ENCODE results near the gene PHKG1. TPM values are rescaled to one million over a fixed set of nuclear protein-coding genes. Genes with fewer than 3 reads are reported as not detected.
"Not testable (repeated sequence)": the region's sequence is repeated elsewhere in the genome, so short reads cannot be mapped to it uniquely, and the experiment has no call there.

Gene PHKG1
- total RNA-seq, 1 experiment from 2014 or later = 1.2 TPM

DNA sequence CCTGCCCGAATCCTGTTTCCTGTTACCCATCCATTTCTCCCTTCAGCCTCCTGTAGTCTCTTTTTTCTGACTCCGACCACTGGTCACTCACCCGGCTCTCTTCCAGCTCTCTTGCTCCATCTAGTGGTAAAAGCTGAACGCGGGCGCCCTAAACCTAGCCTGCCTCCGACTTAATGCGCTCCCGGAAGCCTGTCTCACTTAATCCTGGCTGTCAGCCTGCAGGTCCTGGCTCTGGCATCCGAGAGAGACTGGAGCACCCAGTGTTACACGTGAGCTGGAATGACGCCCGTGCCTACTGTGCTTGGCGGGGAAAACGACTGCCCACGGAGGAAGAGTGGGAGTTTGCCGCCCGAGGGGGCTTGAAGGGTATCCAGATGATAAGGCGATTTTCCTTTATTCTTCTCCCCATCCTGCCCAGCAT, 18.4 kb downstream of the PHKG1 start:
- TF ChIP-seq, protein P1, sequence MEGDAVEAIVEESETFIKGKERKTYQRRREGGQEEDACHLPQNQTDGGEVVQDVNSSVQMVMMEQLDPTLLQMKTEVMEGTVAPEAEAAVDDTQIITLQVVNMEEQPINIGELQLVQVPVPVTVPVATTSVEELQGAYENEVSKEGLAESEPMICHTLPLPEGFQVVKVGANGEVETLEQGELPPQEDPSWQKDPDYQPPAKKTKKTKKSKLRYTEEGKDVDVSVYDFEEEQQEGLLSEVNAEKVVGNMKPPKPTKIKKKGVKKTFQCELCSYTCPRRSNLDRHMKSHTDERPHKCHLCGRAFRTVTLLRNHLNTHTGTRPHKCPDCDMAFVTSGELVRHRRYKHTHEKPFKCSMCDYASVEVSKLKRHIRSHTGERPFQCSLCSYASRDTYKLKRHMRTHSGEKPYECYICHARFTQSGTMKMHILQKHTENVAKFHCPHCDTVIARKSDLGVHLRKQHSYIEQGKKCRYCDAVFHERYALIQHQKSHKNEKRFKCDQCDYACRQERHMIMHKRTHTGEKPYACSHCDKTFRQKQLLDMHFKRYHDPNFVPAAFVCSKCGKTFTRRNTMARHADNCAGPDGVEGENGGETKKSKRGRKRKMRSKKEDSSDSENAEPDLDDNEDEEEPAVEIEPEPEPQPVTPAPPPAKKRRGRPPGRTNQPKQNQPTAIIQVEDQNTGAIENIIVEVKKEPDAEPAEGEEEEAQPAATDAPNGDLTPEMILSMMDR (IDR thresholded peaks at IDR 0.05; ENCODE audit: unreplicated experiment) = peak; percentile 92
- BruUV-seq (replicated peaks) = no TSS peak
- Mint-ChIP-seq H3K27ac (ENCODE audit: low read depth, unreplicated experiment) (peak overlapping the region; percentile 13), H3K36me3 (ENCODE audit: insufficient read depth, unreplicated experiment) (peaks cover 76% of the 10 kb centered on the region), H3K9me3 (ENCODE audit: unreplicated experiment) (no peaks in the 10 kb centered on the region), H3K4me1 (ENCODE audit: insufficient read depth, unreplicated experiment) (peaks cover 16% of the 10 kb centered on the region), H3K4me3 (ENCODE audit: unreplicated experiment) (no peak overlapping the region), H3K27me3 (ENCODE audit: insufficient read depth, unreplicated experiment) (no peaks in the 10 kb centered on the region)
- ChIA-PET POLR2A (interaction anchor here (0.7 to 3.2 kb wide), 8 partner anchors 9 to 502 kb away, joined by 3 to 24 read pairs (median 4); partner anchors contain the start of genes CCT6A, PSPH, SUMF2 and VOPP1), CTCF (interaction anchor here (0.6 to 7.2 kb wide), 32 partner anchors 9 to 710 kb away, joined by 3 to 75 read pairs (median 5); partner anchors contain the start of genes PHKG1, PSPH and SUMF2)
- intact Hi-C loops (cut with micrococcal nuclease) = loop anchor here (1.0 to 10.0 kb wide), 4 partner anchors 69 to 640 kb away; partner anchors contain the start of gene NIPSNAP2
- DNase-seq (ENCODE audit: unreplicated experiment) = peak; percentile 90

DNA sequence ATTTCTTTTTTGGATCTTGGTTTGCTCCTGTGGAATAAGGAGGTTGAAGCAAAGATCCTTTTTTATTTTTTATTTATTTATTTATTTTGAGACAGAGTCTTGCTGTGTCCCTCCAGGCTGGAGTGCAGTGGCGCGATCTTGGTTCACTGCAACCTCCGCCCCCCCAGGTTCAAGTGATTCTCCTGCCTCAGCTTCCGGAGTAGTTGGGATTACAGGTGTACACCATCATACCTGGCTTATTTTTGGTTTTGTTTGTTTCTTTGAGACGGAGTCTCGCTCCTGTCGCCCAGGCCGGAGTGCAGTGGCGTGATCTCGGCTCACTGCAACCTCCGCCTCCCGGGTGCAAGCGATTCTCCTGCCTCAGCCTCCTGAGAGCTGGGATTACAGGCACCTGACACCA, 26.4 kb downstream of the PHKG1 start:
- CTCF ChIA-PET = interaction anchor here (0.7 to 3.4 kb wide), 2 partner anchors 8 to 17 kb away, joined by 3 to 14 read pairs; no protein-coding TSS in a partner anchor
- BruUV-seq (replicated peaks); H3K27me3 Mint-ChIP-seq (ENCODE audit: insufficient read depth, unreplicated experiment); DNase-seq (ENCODE audit: unreplicated experiment); H3K4me3 Mint-ChIP-seq (ENCODE audit: unreplicated experiment); H3K27ac Mint-ChIP-seq (ENCODE audit: low read depth, unreplicated experiment); intact Hi-C loops (cut with micrococcal nuclease); H3K9me3 Mint-ChIP-seq (ENCODE audit: unreplicated experiment): not testable (repeated sequence)
- Mint-ChIP-seq H3K36me3 (ENCODE audit: insufficient read depth, unreplicated experiment) (peaks cover 78% of the 10 kb centered on the region), H3K4me1 (ENCODE audit: insufficient read depth, unreplicated experiment) (peaks cover 30% of the 10 kb centered on the region)
- POLR2A ChIA-PET = interaction anchor here (0.6 to 9.3 kb wide), 4 partner anchors 16 to 495 kb away, joined by 3 to 116 read pairs (median 11); partner anchors contain the start of genes CCT6A, CHCHD2, NIPSNAP2 and PSPH

DNA sequence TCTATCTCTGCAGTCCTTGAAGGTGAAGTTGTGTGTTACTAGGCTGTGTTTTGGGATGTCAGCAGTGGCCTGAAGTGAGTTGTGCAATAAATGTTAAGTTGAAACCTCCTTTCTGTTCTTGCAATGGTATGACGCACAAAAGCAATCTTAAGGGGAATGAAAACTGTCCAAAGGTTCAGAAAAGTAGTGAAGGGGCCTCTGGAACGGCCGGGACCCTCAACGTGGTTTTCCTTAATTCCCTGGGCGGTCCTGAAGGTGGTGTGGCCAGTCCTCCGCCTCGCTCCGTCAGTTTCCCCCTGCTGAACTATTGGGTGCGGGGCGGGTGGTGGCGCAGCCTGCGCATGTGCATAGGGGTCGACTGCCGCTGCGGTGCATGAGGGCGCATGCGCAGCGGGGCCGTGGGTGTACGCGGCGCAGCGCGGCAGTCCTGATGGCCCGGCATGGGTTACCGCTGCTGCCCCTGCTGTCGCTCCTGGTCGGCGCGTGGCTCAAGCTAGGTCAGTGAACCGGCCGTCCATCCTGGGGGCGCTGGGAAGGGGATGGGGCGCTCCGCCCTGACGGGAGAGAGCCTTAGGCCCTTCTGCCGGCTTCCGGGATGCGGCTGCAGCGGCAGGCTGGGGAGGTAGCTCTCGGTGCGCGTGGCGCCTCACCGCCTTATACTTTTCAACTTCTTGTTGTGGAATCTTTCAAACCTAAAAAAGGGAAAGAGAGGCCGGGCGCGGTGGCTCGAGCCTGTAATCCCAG, 28.7 kb downstream of the PHKG1 start, which contains the start of gene SUMF2:
SUMF2 (plus strand) TSS at position 405 of the 744 bp plus-strand sequence; CDS start at position 431, 26 bp downstream.
- BruUV-seq (replicated peaks) = no TSS peak

DNA sequence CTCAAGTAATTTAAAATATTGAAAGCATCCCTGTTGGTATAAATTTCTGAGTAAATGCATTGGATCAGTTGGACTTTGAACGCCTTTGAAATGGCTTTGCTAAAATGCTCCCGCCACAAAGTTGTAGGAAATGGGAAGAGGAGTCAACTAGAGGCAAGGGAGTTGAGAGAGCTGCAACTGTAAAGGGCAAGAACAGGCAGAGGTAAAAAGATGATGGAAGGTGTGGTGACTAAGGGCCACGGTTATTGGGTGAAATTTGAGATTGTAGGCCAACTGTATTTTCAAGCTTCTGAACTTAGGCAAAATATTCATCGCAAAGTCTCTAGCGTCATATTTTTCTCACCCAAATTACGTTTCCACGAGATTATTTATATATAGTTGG, 29.3 kb downstream of the PHKG1 start:
- H3K27ac Mint-ChIP-seq (ENCODE audit: low read depth, unreplicated experiment) = peak overlapping the region; percentile 84
- no peaks in the 10 kb centered on the region for H3K9me3 Mint-ChIP-seq (ENCODE audit: unreplicated experiment)
- H3K36me3 Mint-ChIP-seq (ENCODE audit: insufficient read depth, unreplicated experiment) = peaks cover 82% of the 10 kb centered on the region
- intact Hi-C loops (cut with micrococcal nuclease) = no loop called here
- peaks cover 30% of the 10 kb centered on the region for H3K4me1 Mint-ChIP-seq (ENCODE audit: insufficient read depth, unreplicated experiment)
- TF ChIP-seq, protein P1 (IDR thresholded peaks at IDR 0.05; ENCODE audit: unreplicated experiment) = no peak
- H3K27me3 Mint-ChIP-seq (ENCODE audit: insufficient read depth, unreplicated experiment) = no peaks in the 10 kb centered on the region
- DNase-seq (ENCODE audit: unreplicated experiment) = no peak
- BruUV-seq (replicated peaks) = TSS peak; percentile 75
- ChIA-PET POLR2A (interaction anchor here (0.7 to 9.3 kb wide), 12 partner anchors 10 to 97 kb away, joined by 3 to 116 read pairs (median 9); partner anchors contain the start of genes CCT6A, CHCHD2 and PSPH), CTCF (interaction anchor here (0.6 to 3.4 kb wide), 4 partner anchors 11 to 170 kb away, joined by 3 to 14 read pairs (median 6); no protein-coding TSS in a partner anchor)
- H3K4me3 Mint-ChIP-seq (ENCODE audit: unreplicated experiment) = peak overlapping the region; percentile 82

More for the DNA sequence above, 28.7 kb downstream of the PHKG1 start, which contains the start of gene SUMF2:
- TF ChIP-seq, protein P1 (IDR thresholded peaks at IDR 0.05; ENCODE audit: unreplicated experiment) = no peak
- Mint-ChIP-seq H3K27me3 (ENCODE audit: insufficient read depth, unreplicated experiment) (no peaks in the 10 kb centered on the region), H3K4me1 (ENCODE audit: insufficient read depth, unreplicated experiment) (peaks cover 30% of the 10 kb centered on the region), H3K36me3 (ENCODE audit: insufficient read depth, unreplicated experiment) (peaks cover 82% of the 10 kb centered on the region), H3K27ac (ENCODE audit: low read depth, unreplicated experiment) (peak within 1 kb of the TSS; percentile 84), H3K4me3 (ENCODE audit: unreplicated experiment) (peak within 1 kb of the TSS; percentile 82), H3K9me3 (ENCODE audit: unreplicated experiment) (no peaks in the 10 kb centered on the region)
- intact Hi-C loops (cut with micrococcal nuclease) = loop anchor here (2.0 kb wide), 1 partner anchor 13 kb away; the partner anchor contains the start of genes CCT6A and PSPH
- POLR2A ChIA-PET = interaction anchor here (0.7 to 9.3 kb wide), 15 partner anchors 8 to 490 kb away, joined by 3 to 116 read pairs (median 7); partner anchors contain the start of genes CCT6A, CHCHD2 and PSPH
- peak; percentile 90 for DNase-seq (ENCODE audit: unreplicated experiment)
- CTCF ChIA-PET = interaction anchor here (0.6 to 3.4 kb wide), 7 partner anchors 10 to 170 kb away, joined by 3 to 14 read pairs (median 3); partner anchors contain the start of gene PHKG1

Measured in MCF 10A (cell line).